PC-3 (cell line): ENCODE data around the gene RCSD1. TPM values are rescaled to one million over a fixed set of nuclear protein-coding genes. Genes with fewer than 3 reads are reported as not detected.

ENCODE experiments used
- ATAC-seq: fragments of 200-7000 bp; cut with Tn5 transposase; 2 replicates; pipeline ENCODE4 v1.9.1; 2020; ENCODE audit warnings: mild to moderate bottlenecking, moderate library complexity
- BruUV-seq: library from RNA; stranded (reverse); fragments of 400-500 nt; replicated peaks from 2 replicates; lab custom pipeline; 2021; lab: Mats Ljungman, UMichigan
- CTCF ChIA-PET: fragments of 300-600 bp; sonication (Branson Sonifier 250); formaldehyde crosslinking; loops from one replicate; lab custom pipeline; 2022; ENCODE audit warnings: antibody characterized with exemption; lab: Charles Lee
- POLR2A ChIA-PET: fragments of 300-600 bp; sonication (Branson Sonifier 250); formaldehyde crosslinking; loops from one replicate; lab custom pipeline; 2022; ENCODE audit warnings: antibody characterized with exemption; ENCODE audit not compliant: unreplicated experiment; lab: Charles Lee
- DNase-seq: peaks from one replicate; pipeline ENCODE4 v3.0.0-alpha.2; 2015
- H2AFZ ChIP-seq: fragments of 300-600 bp; sonication (generic); 2 replicates; pipeline ENCODE4 v1.6.0; 2016; ENCODE audit warnings: antibody characterized with exemption, low read length
- H3F3A ChIP-seq: fragments of 300-600 bp; sonication (generic); one replicate; pipeline ENCODE4 v1.6.0; 2017; ENCODE audit warnings: antibody characterized with exemption, low read length, control low read depth, mild to moderate bottlenecking; ENCODE audit not compliant: unreplicated experiment
- H3K27ac ChIP-seq: fragments of 300-600 bp; sonication (generic); 2 replicates; pipeline ENCODE4 v1.5.1; 2016; ENCODE audit warnings: mild to moderate bottlenecking, low read length
- H3K27me3 ChIP-seq: fragments of 300-600 bp; sonication (generic); 2 replicates; pipeline ENCODE4 v1.6.1; 2016; ENCODE audit warnings: low read length, mixed read lengths
- H3K36me3 ChIP-seq: fragments of 300-600 bp; sonication (generic); 2 replicates; pipeline ENCODE4 v1.6.1; 2016; ENCODE audit warnings: low read depth, mixed run types, low read length, mixed read lengths
- H3K4me1 ChIP-seq: fragments of 300-600 bp; sonication (generic); 2 replicates; pipeline ENCODE4 v1.5.1; 2016; ENCODE audit warnings: low read length; ENCODE audit not compliant: insufficient read depth
- H3K4me2 ChIP-seq: fragments of 300-600 bp; sonication (generic); 2 replicates; pipeline ENCODE4 v1.6.0; 2016; ENCODE audit warnings: low read length
- H3K4me3 ChIP-seq: fragments of 300-600 bp; sonication (generic); 2 replicates; pipeline ENCODE4 v1.5.1; 2016; ENCODE audit warnings: mild to moderate bottlenecking, low read length, mixed read lengths
- H3K79me2 ChIP-seq: fragments of 300-600 bp; sonication (generic); 2 replicates; pipeline ENCODE4 v1.6.1; 2017; ENCODE audit warnings: low read length, mixed read lengths
- H3K9ac ChIP-seq: fragments of 300-600 bp; sonication (generic); 2 replicates; pipeline ENCODE4 v1.6.0; 2016; ENCODE audit warnings: mild to moderate bottlenecking, low read length
- H3K9me2 ChIP-seq: fragments of 300-600 bp; sonication (generic); replicated peaks from 2 replicates; pipeline ENCODE4 v1.6.1; 2016; ENCODE audit warnings: mixed run types, low read length, mixed read lengths
- H3K9me3 ChIP-seq: fragments of 300-600 bp; sonication (generic); 2 replicates; pipeline ENCODE4 v1.6.1; 2016; ENCODE audit warnings: low read length, mixed read lengths
- H4K20me1 ChIP-seq: fragments of 300-600 bp; sonication (generic); 2 replicates; pipeline ENCODE4 v1.6.1; 2016; ENCODE audit warnings: low read length, mixed read lengths
- EZH2 ChIP-seq: fragments of 300-600 bp; sonication (generic); IDR thresholded peaks from one replicate; pipeline ENCODE4 v1.6.1; 2017; ENCODE audit warnings: antibody characterized with exemption, mild to moderate bottlenecking, low read length; ENCODE audit not compliant: unreplicated experiment
- EZH2phosphoT487 ChIP-seq: fragments of 300-600 bp; sonication (generic); IDR thresholded peaks from 2 replicates; pipeline ENCODE4 v1.6.1; 2018; ENCODE audit warnings: mild to moderate bottlenecking, antibody characterized with exemption, low read length, borderline replicate concordance
- intact Hi-C: fragments of 100-400 bp; cut with micrococcal nuclease; formaldehyde crosslinking; loops from 2 replicates; pipeline ENCODE4 v1.9.0; 2023
- total RNA-seq: library from RNA; depleted of rRNA; stranded (reverse); fragments of >200 nt; gene quantifications from 2 replicates; pipeline ENCODE4 v1.2.3, GENCODE V29; 2014
- TF ChIP-seq, protein P1 (sequence below): fragments of 300-600 bp; sonication (generic); conservative IDR thresholded peaks from 2 replicates; pipeline ENCODE4 v1.5.1; 2017; ENCODE audit warnings: antibody characterized with exemption, low read depth, mild to moderate bottlenecking, low read length

The RCSD1 gene
- total RNA-seq, 1 experiment from 2014 or later = not detected

DNA sequence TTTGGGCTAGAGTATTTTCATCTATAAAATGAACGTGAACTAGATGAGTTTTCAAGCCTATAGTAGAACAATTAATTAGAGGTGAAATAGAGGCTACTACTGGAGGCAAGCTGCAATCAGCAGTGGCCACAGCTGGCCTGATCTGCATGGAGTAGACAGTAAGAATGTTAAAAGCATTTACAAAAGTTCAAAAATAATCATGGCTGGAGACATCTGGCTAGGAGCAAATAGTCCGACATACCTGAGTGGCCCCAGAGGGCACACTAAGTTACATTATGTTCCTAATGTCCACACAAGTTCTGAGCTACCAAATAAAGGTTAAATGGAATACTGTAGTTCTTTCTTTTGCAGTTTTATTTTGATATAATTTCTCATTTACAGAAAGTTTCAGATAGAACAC is 119.7 kb downstream of the RCSD1 start:
- Histone ChIP-seq H3K9me3 (no peaks in the 10 kb centered on the region), H3K27me3 (no peaks in the 10 kb centered on the region), H4K20me1 (no peaks in the 10 kb centered on the region), H2AFZ (no peak overlapping the region), H3K4me2 (no peak overlapping the region), H3K4me3 (no peak overlapping the region), H3K4me1 (peaks cover 16% of the 10 kb centered on the region), H3K9me2 (no peaks in the 10 kb centered on the region), H3F3A (no peaks in the 10 kb centered on the region), H3K79me2 (peaks cover 91% of the 10 kb centered on the region), H3K9ac (no peak overlapping the region), H3K27ac (no peak overlapping the region), H3K36me3 (no peaks in the 10 kb centered on the region)
- ATAC-seq (no peak), DNase-seq (no peak)
- TF ChIP-seq EZH2phosphoT487 = no peak
- TF ChIP-seq EZH2 = no peak
- intact Hi-C loops = no loop called here
- CTCF ChIA-PET = no interaction called here
- no TSS peak for BruUV-seq
- POLR2A ChIA-PET = no interaction called here

DNA sequence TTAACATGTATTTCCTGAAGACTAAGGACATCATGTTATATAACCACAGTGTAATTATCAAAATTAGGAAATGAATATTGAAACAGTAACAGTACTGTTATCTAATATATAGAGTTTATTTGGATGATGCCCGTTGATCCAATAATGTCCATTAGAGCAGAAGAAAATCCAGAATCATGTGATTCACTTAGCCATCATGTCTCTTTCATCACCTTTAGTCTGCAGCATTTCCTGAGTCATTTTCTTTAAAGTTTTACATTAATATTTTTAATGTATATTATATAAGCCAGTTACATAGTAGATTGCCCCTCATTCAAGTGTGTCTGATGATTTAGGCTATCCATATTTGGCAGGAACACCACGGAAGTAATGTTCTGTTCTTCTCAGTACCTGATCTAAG is 120.6 kb downstream of the RCSD1 start:
- no peak overlapping the region for H3K27ac ChIP-seq
- no peaks in the 10 kb centered on the region for H3F3A ChIP-seq
- POLR2A ChIA-PET = no interaction called here
- no peaks in the 10 kb centered on the region for H3K27me3 ChIP-seq
- CTCF ChIA-PET = no interaction called here
- H3K4me3 ChIP-seq = no peak overlapping the region
- peaks cover 16% of the 10 kb centered on the region for H3K4me1 ChIP-seq
- H4K20me1 ChIP-seq = no peaks in the 10 kb centered on the region
- no TSS peak for BruUV-seq
- no peak overlapping the region for H2AFZ ChIP-seq
- DNase-seq (peak; percentile 22), ATAC-seq (no peak)
- no peaks in the 10 kb centered on the region for H3K9me2 ChIP-seq
- TF ChIP-seq, protein P1, sequence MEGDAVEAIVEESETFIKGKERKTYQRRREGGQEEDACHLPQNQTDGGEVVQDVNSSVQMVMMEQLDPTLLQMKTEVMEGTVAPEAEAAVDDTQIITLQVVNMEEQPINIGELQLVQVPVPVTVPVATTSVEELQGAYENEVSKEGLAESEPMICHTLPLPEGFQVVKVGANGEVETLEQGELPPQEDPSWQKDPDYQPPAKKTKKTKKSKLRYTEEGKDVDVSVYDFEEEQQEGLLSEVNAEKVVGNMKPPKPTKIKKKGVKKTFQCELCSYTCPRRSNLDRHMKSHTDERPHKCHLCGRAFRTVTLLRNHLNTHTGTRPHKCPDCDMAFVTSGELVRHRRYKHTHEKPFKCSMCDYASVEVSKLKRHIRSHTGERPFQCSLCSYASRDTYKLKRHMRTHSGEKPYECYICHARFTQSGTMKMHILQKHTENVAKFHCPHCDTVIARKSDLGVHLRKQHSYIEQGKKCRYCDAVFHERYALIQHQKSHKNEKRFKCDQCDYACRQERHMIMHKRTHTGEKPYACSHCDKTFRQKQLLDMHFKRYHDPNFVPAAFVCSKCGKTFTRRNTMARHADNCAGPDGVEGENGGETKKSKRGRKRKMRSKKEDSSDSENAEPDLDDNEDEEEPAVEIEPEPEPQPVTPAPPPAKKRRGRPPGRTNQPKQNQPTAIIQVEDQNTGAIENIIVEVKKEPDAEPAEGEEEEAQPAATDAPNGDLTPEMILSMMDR = no peak
- intact Hi-C loops = no loop called here
- H3K4me2 ChIP-seq = no peak overlapping the region
- no peaks in the 10 kb centered on the region for H3K36me3 ChIP-seq
- no peak overlapping the region for H3K9ac ChIP-seq
- H3K9me3 ChIP-seq = no peaks in the 10 kb centered on the region
- peaks cover 89% of the 10 kb centered on the region for H3K79me2 ChIP-seq

DNA sequence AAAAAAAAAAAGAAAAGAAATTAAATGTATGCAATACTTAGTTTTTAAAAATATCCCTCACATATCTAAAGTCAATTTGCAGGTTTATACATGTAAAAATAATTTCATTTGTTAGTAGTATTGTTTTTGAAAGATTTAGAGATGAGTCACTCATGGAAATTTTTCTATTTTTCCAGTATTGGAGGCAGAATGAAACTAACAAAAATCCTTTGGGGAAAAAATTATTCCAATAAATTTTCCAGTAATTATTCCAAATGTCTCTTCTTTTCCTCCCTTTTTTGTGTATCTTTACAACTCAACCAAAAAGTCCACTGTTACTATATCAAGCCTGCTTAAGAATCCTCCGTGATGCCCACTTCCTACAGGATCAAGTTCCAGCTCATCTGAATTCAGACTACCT is 121.6 kb downstream of the RCSD1 start:
- H3K27ac ChIP-seq = no peak overlapping the region
- DNase-seq = no peak
- no peaks in the 10 kb centered on the region for H3K9me3 ChIP-seq
- H3K4me2 ChIP-seq = peak overlapping the region; percentile 24; the same call in 1 of the 2 replicates
- H3K4me1 ChIP-seq = peaks cover 16% of the 10 kb centered on the region
- no peaks in the 10 kb centered on the region for H3K9me2 ChIP-seq
- CTCF ChIA-PET = no interaction called here
- POLR2A ChIA-PET = no interaction called here
- ATAC-seq = no peak
- H3F3A ChIP-seq = no peaks in the 10 kb centered on the region
- no peaks in the 10 kb centered on the region for H3K36me3 ChIP-seq
- intact Hi-C loops = no loop called here
- no peaks in the 10 kb centered on the region for H4K20me1 ChIP-seq
- no TSS peak for BruUV-seq
- no peak overlapping the region for H3K9ac ChIP-seq
- peaks cover 86% of the 10 kb centered on the region for H3K79me2 ChIP-seq
- TF ChIP-seq, protein P1 = no peak
- no peak for TF ChIP-seq EZH2
- no peak for TF ChIP-seq EZH2phosphoT487
- H2AFZ ChIP-seq = no peak overlapping the region
- no peak overlapping the region for H3K4me3 ChIP-seq
- H3K27me3 ChIP-seq = no peaks in the 10 kb centered on the region
